ENCODE data around the gene TLL1. TPM values are rescaled to one million over a fixed set of nuclear protein-coding genes. Genes with fewer than 3 reads are reported as not detected.
A peak's percentile ranks its signal among the peaks of the same experiment; 100 is the strongest.

The TLL1 gene
- total RNA-seq, 1 experiment from 2014 or later: 0.63 TPM

GRCh38 chr4:166077782-166078181 is 204.7 kb downstream of the TLL1 start:
- no peak for TF ChIP-seq ZNF396 (CRISPR knock-in tag; IDR thresholded peaks at IDR 0.05; ENCODE audit: borderline replicate concordance)
- no peak for TF ChIP-seq FOXP4 (CRISPR knock-in tag; IDR thresholded peaks at IDR 0.05)
- no peak for TF ChIP-seq RELA (CRISPR knock-in tag; IDR thresholded peaks at IDR 0.05; ENCODE audit: borderline replicate concordance)
- Mint-ChIP-seq H3K36me3 (no peaks in the 10 kb centered on the region), H3K27ac (no peak overlapping the region), H3K9me3 (no peaks in the 10 kb centered on the region), H3K4me3 (no peak overlapping the region), H3K27me3 (ENCODE audit: low read depth) (no peaks in the 10 kb centered on the region; the same call in 1 of the 2 replicates), H3K4me1 (no peaks in the 10 kb centered on the region)
- CTCF ChIA-PET: interaction anchor here (0.8 to 1.1 kb wide), 2 partner anchors 584 to 965 kb away, joined by 3 read pairs; partner anchors contain the start of gene TMEM192
- ATAC-seq: peak; percentile 34; the same call in 1 of the 2 replicates
- DNase-seq (ENCODE audit: low spot score): no peak
- POLR2A ChIA-PET: no interaction called here

GRCh38 chr4:166078383-166078782 is 205.3 kb downstream of the TLL1 start:
- Mint-ChIP-seq H3K27ac (no peak overlapping the region), H3K4me1 (no peaks in the 10 kb centered on the region), H3K9me3 (no peaks in the 10 kb centered on the region), H3K27me3 (ENCODE audit: low read depth) (no peaks in the 10 kb centered on the region; the same call in 1 of the 2 replicates), H3K4me3 (no peak overlapping the region), H3K36me3 (no peaks in the 10 kb centered on the region)
- TF ChIP-seq TEAD4 (CRISPR knock-in tag; IDR thresholded peaks at IDR 0.05) (no peak), PRDM15 (CRISPR knock-in tag; IDR thresholded peaks at IDR 0.05) (no peak), CREM (CRISPR knock-in tag; IDR thresholded peaks at IDR 0.05) (no peak), ZNF138 (CRISPR knock-in tag; conservative IDR thresholded peaks at IDR 0.05) (no peak), ZNF671 (CRISPR knock-in tag; IDR thresholded peaks at IDR 0.05) (no peak), ZNF416 (CRISPR knock-in tag; IDR thresholded peaks at IDR 0.05) (no peak), FOXP1 (CRISPR knock-in tag; IDR thresholded peaks at IDR 0.05; ENCODE audit: borderline replicate concordance) (no peak), ESRRA (CRISPR knock-in tag; IDR thresholded peaks at IDR 0.05; ENCODE audit: borderline replicate concordance) (no peak), CREB1 (CRISPR knock-in tag; IDR thresholded peaks at IDR 0.05) (no peak)
- TF ChIP-seq, protein P1, sequence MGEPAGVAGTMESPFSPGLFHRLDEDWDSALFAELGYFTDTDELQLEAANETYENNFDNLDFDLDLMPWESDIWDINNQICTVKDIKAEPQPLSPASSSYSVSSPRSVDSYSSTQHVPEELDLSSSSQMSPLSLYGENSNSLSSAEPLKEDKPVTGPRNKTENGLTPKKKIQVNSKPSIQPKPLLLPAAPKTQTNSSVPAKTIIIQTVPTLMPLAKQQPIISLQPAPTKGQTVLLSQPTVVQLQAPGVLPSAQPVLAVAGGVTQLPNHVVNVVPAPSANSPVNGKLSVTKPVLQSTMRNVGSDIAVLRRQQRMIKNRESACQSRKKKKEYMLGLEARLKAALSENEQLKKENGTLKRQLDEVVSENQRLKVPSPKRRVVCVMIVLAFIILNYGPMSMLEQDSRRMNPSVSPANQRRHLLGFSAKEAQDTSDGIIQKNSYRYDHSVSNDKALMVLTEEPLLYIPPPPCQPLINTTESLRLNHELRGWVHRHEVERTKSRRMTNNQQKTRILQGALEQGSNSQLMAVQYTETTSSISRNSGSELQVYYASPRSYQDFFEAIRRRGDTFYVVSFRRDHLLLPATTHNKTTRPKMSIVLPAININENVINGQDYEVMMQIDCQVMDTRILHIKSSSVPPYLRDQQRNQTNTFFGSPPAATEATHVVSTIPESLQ (CRISPR knock-in tag; IDR thresholded peaks at IDR 0.05): no peak
- TF ChIP-seq, protein P2, sequence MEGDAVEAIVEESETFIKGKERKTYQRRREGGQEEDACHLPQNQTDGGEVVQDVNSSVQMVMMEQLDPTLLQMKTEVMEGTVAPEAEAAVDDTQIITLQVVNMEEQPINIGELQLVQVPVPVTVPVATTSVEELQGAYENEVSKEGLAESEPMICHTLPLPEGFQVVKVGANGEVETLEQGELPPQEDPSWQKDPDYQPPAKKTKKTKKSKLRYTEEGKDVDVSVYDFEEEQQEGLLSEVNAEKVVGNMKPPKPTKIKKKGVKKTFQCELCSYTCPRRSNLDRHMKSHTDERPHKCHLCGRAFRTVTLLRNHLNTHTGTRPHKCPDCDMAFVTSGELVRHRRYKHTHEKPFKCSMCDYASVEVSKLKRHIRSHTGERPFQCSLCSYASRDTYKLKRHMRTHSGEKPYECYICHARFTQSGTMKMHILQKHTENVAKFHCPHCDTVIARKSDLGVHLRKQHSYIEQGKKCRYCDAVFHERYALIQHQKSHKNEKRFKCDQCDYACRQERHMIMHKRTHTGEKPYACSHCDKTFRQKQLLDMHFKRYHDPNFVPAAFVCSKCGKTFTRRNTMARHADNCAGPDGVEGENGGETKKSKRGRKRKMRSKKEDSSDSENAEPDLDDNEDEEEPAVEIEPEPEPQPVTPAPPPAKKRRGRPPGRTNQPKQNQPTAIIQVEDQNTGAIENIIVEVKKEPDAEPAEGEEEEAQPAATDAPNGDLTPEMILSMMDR (IDR thresholded peaks at IDR 0.05): no peak
- TF ChIP-seq, protein P3, sequence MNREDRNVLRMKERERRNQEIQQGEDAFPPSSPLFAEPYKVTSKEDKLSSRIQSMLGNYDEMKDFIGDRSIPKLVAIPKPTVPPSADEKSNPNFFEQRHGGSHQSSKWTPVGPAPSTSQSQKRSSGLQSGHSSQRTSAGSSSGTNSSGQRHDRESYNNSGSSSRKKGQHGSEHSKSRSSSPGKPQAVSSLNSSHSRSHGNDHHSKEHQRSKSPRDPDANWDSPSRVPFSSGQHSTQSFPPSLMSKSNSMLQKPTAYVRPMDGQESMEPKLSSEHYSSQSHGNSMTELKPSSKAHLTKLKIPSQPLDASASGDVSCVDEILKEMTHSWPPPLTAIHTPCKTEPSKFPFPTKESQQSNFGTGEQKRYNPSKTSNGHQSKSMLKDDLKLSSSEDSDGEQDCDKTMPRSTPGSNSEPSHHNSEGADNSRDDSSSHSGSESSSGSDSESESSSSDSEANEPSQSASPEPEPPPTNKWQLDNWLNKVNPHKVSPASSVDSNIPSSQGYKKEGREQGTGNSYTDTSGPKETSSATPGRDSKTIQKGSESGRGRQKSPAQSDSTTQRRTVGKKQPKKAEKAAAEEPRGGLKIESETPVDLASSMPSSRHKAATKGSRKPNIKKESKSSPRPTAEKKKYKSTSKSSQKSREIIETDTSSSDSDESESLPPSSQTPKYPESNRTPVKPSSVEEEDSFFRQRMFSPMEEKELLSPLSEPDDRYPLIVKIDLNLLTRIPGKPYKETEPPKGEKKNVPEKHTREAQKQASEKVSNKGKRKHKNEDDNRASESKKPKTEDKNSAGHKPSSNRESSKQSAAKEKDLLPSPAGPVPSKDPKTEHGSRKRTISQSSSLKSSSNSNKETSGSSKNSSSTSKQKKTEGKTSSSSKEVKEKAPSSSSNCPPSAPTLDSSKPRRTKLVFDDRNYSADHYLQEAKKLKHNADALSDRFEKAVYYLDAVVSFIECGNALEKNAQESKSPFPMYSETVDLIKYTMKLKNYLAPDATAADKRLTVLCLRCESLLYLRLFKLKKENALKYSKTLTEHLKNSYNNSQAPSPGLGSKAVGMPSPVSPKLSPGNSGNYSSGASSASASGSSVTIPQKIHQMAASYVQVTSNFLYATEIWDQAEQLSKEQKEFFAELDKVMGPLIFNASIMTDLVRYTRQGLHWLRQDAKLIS (CRISPR knock-in tag; IDR thresholded peaks at IDR 0.05; ENCODE audit: borderline replicate concordance): no peak
- POLR2A ChIA-PET: interaction anchor here (0.6 kb wide), 1 partner anchor 240 kb away, joined by 3 read pairs; no protein-coding TSS in a partner anchor
- CTCF ChIA-PET: no interaction called here
- DNase-seq (ENCODE audit: low spot score) (no peak), ATAC-seq (no peak)

Measured in WTC11 (cell line).